HG03095 (cell line): Measurements from ENCODE around the gene PCNP.
"Not testable (repeated sequence)": the region's sequence is repeated elsewhere in the genome, so short reads cannot be mapped to it uniquely, and the experiment has no call there.

Experiments
- ATAC-seq: cut with Tn5 transposase; IDR thresholded peaks from one replicate; pipeline ENCODE4 v1.9.1; 2021; ENCODE audit warnings: moderate library complexity; ENCODE audit not compliant: unreplicated experiment

Gene PCNP

DNA sequence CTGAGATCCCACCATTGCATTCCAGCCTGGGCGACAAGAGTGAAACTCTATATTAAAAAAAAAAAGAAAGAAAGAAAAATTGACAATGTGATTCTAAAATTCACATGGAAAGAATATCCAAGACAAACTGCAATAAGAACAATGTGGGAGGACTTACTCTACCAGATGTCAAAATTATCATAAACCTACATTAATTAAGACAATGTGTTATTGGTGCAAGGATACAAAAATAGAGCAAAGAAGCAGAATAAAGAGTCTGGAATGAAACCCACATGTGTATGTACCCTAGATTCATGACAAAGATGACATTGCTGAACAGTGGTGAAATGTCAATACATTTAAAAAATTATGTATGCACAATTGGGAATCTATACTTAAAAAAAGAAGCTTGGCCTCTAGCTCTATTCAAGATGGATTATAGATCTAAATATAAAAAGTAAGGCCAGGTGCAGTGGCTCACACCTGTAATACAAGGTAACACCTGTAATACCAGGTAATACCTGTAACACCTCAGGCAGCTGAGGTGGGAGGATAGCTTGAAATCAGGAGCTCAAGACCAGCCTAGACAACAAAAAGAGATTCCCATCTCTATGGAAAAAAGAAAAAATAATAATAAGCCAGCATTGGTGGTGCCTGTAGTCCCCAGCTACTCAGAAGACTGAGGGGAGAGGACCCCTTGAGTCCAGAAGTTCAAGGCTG is 57.3 kb downstream of the PCNP start:
- ATAC-seq = no peak

- not testable (repeated sequence) for ATAC-seq
These were observed 58.0 kb downstream of the PCNP start for GRCh38 chr3:101631959-101632358.

DNA sequence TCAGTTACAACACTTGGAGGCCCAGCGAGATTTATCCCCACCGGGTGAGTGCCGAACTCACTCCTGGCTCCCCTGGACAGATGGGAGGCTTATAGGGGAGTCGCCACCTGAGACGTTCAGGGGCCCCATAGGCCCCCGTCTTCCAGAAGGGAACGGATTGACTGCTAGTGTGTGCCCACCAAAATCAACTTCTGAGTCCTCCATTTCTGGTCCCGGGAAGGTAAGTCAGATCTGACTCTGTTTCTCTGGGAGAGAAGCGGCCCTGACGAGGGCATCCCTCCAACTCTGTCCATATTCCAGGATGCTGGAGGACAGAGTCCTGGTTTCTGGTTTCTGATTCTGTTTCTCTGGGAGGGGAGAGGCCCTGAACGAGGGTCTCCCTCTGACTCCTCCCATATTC is 58.6 kb downstream of the PCNP start:
- ATAC-seq = no peak

DNA sequence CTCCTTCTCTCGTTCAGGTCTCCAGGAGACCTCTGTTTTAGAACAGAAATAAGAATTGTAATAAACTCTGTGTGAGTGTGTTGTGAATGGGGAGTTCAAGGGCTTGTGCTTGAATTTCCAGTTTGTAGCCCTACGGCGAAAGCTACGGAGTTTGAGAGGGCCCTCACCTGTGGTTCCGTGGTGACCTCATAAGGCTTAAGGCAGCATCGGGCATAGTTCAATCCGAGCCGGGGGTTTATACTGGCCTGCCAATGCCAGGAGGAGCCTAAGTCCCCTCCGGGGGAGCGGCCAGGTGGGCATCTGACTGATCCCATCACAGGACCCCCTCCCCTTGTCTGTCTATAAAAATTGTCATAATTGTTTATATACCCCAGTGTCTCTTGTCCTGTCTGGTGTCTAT is 59.2 kb downstream of the PCNP start:
- ATAC-seq = no peak

DNA sequence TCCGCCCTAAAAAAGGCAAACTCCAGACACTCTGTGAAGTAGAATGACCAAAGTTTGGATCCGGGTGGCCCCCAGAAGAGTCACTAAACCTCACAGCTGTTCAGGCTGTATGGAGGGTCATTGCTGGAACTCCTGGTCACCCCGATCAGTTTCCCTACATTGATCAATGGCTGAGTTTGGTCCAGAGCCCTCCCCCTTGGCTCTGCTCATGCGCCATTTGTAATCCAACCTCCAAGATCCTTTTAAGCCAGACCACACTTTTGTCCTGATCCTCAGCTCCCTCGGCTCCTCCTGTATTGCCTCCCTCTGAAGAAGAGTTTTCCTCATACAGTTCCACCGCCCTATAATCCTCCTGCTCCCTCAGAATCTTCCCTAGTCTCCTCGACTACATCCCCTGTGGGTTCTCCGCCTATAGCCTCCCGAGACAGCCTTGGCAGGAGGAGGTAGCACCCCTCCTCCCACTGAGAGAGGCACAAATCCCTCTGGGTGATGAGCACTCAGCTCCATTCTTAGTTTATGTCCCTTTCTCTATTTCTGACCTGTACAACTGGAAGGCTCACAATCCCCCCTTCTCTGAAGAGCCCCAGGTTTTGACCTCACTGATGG is 60.7 kb downstream of the PCNP start:
- no peak for ATAC-seq

DNA sequence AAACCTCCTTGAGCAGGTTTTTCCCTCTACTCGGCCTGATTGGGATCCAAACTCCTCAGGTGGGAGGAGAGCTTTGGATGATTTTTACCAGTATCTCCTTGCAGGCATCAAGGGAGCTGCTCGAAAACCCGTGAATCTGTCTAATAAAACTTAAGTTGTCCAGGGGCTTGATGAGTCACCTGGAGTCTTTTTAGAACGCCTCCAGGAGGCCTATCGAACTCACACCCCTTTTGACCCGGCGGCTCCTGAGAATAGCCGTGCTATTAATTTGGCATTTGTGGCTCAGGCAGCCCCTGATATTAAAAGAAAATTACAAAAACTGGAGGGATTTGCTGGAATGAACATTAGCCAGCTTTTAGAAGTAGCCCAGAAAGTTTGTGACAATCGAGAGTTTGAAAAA is 61.4 kb downstream of the PCNP start:
- no peak for ATAC-seq

DNA sequence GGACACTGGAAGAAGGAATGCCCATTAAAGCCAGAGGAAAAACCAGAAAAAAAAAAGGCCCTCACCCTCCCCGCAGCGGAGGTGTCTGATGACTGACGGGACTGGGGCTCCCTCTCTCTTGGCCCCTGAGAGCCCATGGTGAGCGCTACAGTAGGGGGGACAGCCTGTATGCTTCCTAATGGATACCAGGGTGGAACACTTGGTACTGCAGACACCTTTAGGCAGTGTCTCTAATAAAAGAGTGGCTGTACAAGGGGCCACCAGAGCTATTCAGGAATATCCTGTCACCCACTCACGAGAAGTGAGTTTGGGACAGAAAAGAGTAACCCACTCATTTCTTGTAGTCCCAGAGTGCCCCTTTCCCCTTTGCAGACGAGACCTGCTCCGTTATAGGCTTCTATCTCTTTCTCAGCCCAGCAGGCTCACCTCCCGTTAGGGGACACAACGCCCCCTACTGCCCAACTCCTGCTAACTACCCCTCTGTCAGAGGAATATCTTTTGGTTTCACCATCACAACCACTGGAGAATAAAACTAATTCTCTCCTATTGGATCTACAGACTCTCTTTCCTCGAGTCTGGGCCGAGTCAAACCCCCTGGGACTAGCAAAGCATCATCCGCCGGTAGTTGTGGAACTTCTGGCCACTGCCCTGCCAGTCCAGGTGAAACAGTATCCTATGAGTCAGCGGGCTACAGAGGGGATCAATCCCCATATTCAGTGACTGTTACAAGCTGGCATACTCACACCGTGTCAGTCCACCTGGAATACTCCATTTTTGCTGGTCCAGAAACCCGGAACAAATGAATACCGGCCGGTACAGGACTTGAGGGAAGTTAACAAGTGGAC is 62.2 kb downstream of the PCNP start:
- ATAC-seq = peak; percentile 88

- no peak for ATAC-seq
These were observed 63.5 kb downstream of the PCNP start for GRCh38 chr3:101637451-101637850.

DNA sequence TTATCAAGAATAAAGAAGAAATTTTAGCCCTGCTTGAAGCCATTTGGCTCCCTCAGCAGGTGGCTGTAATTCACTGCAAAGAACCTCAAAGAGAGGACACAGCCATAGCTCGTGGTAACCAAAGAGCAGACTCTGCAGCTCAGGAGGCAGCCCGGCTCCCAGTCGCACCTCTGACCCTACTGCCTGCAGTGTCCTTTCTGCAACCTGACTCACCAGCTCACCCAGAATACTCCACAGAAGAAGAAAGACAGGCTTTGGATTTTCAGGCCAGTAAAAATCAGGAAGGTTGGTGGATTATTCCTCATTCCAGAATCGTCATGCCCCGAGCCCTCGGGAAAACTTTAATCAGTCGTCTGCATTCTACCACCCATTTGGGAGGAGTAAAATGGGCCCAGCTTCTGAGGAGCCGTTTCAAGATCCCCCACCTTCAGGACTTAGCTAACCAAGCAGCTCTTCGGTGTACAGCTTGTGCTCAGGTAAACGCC is 64.3 kb downstream of the PCNP start:
- no peak for ATAC-seq

DNA sequence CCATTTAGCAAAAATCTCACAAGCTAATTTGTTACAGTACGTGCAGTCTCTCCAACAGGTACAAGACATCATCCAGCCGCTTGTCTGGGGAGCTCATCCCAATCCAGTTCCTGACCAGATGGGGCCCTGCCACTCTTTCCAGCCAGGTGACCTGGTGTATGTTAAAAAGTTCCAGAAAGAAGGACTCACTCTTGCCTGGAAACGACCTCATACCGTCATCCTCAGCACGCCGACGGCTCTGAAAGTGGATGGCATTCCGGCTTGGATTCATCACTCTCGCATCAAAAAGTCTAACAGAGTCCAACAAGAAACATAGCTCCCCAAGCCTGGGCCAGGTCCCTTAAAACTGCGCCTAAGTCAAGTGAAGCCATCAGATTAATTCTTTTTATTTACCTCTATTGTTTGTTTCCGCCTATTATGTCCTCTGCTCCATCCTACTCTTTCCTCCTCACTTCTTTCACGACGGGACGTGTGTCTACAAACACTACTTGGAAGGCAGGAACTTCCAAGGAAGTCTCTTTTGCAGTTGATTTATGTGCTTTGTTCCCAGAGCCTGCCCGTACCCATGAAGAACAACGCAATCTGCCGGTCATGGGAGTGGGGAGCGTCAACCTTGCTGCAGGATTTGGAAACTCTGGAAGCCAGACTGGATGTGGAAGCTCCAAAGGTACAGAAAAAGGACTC is 65.4 kb downstream of the PCNP start:
- ATAC-seq = no peak

DNA sequence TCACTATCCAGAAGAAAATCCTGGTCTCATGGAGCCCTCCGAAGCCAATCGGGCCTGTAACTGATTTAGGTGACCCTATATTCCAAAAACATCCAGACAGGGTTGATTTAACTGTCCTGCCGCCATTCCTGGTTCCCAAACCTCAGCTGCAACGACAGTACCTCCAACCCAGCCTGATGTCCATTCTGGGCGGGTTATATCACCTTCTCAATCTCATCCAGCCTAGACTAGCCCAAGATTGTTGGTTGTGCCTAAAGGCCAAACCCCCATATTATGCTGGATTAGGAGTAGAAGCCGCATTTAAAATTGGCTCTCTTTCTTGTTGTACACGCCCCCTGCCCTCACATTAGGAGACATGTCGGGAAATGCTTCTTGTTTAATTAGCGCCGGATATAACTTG is 66.3 kb downstream of the PCNP start:
- no peak for ATAC-seq

- not testable (repeated sequence) for ATAC-seq
These were observed 67.6 kb downstream of the PCNP start for GRCh38 chr3:101641397-101642115.

- ATAC-seq = no peak
These were observed 68.5 kb downstream of the PCNP start for GRCh38 chr3:101642441-101642840.

GRCh38 chr3:101643009-101643844 is 69.2 kb downstream of the PCNP start:
- ATAC-seq = no peak
